KG1 (cell line): ENCODE measurements around the gene LSM2.
"Not testable (repeated sequence)": the region's sequence is repeated elsewhere in the genome, so short reads cannot be mapped to it uniquely, and the experiment has no call there.

Experiments used
- DNase-seq: peaks from one replicate; lab custom pipeline; 2025; lab: John Stamatoyannopoulos, UW

The LSM2 gene

DNA sequence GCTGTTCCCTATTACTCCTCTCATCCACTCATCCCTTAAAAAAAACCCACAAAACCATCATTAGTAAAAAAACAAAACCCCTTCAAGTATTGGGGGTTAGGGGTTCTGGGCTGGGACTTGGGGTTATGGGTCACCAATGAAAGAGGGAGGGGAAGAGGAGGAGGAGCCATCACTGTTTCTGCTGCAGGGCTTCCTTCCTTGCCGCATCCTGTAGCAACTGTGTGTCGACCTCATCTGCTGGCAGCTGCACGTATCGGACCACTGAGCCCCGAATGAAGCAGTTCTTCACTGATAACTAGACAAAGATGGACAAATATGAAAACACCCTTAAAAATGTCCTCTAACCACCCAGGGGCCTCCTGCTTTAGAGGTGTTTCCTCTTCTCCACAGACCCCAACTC lies 9.2 kb downstream of the LSM2 start:
- no peak for DNase-seq

DNA sequence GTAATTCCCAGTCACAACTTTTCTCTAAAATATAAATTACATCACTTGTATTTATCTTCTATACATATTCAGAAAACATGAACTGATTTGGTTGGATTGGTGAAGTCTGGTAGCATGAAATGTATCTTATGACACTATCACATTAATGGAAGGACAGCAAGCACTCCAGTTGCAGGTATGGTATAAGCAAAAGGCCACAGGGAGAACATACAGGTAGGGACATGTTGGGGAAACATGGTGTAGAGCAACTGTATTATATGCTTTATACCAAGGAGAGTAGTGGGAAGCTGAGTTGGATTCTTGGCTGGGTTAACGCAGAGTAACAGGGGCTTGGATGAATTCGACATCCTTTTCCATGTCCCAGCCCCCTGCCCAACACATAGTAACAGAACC lies 9.8 kb downstream of the LSM2 start:
- no peak for DNase-seq

DNA sequence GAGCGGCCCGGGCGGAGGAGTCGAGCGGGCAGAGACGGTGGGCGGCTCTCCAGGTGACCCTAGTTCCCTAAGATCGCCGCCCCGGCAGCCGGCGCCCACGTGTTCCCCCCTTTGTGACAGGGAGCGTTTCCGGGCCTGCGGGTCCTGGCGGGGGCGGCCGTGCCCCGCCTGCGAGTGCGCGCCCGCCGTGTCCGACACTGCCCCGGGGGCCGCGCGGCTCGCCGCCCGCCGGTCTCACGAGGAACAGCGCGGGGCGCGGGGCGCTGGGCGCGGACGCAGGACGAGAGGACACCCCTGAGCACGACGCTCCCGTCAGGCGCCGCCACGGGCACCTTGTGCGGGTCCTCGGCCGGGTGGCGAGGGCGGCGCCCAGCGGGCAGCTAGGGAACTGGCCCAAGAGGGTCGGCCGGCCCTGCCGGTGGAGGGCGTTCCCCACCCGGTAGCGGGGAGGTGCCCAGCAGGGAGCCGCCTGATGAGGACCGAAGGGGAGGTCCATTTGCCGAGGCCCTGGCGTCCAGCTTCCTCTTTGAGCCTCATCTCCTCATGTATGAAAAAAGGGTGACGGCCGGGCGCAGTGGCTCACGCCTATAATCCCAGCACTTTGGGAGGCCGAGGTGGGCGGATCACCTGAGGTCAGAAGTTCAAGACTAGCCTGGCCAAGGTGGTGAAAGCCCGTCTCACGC lies 11.0 kb downstream of the LSM2 start, which contains the start of gene VARS1:
Gene VARS1 (minus strand): TSS at position 137 of the 683 bp plus-strand sequence. CDS start 535 bp downstream, outside the sequence.
- peak; percentile 58 for DNase-seq

DNA sequence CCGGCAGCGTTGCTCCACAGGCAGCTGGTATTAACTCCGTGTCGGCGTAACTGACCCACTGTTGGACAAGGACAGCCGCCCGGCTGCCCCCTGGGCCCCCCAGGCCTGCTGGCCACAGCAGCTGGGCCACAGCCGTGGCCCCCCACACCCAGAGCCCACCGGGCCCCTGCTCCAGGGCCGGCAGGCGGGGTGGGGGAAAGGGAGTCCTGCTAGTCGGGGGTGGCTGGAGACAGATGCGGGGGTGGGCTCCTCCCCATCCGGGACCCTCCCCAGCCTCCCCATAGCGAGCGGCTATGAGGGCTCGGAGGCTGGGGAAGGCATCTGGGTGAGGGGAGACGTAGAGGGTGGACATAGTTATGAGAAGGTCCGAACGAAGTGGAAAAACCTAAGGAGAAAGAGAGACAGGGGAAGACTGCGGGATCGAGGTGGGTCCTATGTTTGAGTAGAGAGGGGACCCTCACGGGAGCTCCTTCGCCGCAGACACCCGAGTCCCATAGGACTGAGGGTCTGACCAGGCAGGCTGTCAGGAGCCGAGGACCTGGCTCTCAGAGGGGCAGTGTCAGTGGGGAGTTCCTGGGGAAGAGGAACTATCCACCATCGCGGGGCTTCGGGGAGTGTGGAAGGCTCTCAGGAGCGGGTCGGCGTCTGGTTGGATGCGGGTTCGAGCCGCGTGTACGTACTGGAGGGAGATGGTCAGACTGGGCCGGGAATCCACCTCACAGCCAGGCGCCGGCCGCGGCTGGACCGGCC lies 11.7 kb downstream of the LSM2 start:
- no peak for DNase-seq

DNA sequence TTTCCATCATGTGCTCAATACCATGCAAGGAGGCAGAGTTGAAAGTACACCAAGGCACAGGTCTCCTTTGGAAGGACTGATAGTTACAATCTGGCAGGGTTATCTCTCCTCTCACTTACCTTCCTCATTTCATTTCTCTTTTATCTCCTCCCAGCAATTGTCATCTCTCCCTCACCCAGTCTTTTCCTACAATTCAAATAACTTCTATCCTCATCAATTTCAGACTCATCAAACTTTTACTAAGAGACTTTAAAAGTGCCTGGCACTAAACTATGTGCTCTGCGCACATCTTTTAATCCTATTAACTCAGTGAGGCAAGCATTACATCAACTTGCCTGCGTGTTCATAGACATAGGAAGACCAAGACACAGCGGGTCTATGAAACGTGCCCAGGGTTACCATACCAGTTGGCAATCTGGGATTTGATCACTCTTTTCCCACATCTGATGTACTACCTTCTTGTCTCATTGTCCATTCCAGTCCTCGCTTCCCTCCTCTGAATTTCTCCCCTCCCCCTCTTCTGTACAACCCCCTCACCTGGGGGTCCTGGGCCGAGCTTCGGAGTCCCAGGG lies 12.4 kb downstream of the LSM2 start:
- DNase-seq: no peak

DNA sequence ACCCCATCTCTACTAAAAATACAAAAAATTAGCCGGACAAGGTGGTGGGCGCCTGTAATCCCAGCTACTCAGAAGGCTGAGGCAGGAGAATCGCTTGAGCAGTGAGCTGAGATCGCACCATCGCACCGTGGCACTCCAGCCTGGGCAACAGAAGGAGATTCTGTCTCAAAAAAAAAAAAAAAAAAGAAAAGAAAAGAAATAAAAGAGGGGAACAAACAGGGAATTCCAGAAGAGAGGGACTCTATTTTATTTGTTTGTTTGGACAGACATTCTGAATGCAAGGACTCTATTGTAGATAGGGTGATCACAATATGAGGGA lies 12.9 kb downstream of the LSM2 start:
- DNase-seq: not testable (repeated sequence)

DNA sequence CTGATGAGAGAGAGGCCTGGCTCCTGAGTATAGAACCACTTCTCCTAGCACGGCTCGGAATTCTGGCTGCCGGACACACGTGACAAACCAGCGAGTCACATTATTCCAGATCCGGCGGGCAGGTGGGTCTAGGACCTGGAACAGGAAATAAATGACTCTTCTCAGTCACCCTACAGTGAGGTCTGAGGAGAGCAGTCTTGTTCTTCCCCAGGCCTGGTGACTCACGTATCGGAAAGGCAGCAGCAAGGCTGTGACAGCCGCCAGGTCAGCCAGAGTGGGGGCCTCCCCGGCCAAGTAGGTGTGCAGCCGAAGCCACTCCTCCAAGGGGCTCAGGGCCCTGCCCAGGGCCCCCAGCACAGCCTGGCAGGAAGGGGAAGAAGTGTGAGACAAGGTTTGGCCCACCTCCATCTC lies 14.0 kb downstream of the LSM2 start:
- no peak for DNase-seq

DNA sequence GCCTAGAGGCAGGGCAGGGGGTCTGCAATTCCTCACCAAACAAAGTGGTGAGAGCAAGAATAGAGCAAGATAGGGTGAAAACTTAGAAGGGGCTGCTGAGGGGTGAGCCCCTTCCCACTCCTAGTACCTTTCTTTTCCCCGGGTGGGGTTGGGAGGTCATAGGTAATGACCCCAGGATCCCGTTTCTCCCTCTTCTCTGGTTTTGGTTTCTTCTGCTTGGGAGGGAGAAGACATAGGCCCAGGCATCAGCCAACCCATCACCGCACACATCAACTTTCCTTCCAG lies 14.7 kb downstream of the LSM2 start:
- no peak for DNase-seq

DNA sequence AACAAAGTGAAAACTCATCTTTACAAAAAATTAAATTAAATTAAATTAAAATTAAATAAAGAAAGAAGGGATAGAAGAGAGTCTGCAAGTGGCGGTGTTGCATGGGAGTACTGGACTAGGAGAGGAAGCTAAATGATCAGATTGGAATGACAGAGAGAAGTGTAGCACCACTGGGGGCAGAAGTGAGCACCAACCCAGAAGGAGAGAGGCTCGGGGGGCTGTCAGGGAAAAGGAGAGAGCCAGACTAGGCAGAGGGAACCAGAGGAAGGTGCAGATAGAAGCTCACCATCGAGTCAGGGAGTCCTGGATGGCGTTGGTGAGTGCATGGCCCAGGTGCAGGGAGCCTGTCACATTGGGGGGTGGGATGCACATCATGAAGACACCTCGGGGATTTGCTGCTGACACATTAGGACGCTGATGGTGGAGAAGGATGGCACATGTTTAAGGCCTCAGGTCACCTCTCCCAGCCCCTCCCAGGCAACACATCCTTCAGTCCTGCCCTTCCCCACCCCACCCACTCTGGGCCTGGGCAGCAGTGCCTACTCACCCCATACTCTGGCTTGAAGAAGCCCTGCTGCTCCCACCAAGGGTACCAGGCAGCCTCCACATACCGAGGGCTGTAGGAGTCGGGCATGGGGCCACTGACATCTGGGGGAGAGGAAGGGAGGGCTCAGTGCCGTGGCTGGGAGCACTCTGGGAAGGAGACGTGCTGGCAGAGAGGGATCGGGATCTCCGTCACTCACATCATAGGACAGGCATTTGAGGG lies 15.3 kb downstream of the LSM2 start:
- no peak for DNase-seq

DNA sequence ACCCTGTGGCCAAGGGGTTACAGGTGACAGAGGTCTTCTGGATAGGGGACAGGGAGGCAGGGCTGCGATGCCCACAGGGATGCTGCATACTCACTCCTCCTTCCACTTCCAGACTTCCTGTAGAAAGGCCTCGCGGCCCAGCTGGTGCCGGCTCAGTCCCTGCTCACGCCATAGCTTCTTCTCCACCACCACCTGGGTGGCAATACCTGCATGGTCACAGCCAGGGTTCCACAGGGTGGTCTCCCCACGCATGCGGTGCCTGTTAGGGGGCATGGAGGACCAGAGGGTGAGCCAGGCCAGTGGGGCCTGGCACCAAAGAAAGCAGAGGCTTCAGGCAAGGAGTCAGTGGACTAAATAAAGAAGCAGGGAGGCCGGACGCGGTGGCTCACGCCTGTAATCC lies 21.3 kb downstream of the LSM2 start:
- no peak for DNase-seq

DNA sequence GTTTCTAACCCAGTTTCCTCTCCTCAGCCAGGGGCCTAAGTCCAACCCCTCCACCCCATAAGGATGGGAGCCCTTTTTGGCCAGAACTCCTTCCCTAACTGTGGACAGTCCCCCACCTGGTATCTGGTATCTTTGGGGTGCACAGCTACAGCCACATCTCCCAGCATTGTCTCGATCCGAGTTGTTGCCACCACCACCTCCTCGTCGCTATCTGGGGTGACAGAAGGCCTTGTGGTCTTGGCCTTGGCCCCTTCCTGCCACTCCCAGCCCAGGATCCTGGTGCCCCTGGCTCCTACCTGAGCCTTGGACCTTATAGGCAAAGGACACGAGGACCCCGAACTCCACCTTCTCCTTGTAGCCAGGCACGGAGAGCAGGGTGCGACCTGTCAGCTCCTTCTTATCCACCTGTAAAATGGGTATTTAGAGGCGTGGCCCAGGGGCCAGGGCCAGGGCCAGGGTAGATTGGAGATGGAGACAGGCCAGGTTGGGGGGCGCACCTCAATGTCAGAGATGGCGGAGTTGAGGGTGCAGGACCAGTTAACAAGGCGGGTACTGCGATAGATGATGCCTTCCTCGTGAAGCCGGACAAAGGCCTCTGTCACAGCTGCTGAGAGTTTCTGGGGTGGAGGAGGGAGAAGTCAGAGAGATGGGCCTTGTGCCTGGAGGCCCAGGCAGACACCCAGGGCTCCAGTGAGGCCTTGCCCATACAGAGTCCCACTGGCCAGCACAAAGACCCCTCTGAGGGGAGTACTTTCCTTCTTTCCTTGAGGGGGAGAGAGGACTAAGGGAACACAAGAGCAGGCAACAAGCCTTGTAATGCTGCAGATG lies 22.5 kb downstream of the LSM2 start:
- DNase-seq: no peak

DNA sequence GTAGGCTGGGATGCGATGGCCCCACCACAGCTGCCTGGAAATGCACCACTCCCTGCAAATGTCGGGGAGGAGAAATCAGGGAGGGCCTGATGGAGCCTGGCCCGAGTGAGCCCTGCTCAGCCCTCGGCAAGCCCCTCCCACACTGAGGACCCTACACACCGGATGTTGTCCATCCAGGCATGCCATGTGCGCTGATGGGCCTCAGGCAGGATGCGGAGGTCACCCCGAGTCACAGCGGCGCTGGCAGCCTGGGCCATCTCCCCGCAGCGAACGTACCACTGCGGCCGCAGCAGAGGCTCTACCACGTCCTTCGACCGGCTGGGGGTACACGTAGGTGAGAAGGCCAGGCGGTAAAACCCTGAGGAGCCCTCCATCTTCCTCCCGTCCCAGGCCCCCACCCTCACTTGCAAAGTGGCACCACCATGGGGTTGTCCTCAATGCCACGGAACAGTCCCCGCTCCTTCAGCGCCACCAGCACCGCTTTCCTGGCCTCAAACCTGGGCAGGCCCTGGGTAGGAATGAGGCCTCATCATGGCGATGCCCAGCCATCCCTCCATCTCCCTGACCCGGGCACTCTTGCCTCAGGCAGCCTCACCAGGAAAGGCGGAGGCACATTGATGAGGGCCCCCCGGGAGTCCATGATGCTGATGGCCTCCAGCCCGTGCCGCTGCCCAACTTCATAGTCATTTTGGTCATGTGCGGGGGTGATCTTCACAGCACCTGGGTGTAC lies 24.5 kb downstream of the LSM2 start:
- no peak for DNase-seq

DNA sequence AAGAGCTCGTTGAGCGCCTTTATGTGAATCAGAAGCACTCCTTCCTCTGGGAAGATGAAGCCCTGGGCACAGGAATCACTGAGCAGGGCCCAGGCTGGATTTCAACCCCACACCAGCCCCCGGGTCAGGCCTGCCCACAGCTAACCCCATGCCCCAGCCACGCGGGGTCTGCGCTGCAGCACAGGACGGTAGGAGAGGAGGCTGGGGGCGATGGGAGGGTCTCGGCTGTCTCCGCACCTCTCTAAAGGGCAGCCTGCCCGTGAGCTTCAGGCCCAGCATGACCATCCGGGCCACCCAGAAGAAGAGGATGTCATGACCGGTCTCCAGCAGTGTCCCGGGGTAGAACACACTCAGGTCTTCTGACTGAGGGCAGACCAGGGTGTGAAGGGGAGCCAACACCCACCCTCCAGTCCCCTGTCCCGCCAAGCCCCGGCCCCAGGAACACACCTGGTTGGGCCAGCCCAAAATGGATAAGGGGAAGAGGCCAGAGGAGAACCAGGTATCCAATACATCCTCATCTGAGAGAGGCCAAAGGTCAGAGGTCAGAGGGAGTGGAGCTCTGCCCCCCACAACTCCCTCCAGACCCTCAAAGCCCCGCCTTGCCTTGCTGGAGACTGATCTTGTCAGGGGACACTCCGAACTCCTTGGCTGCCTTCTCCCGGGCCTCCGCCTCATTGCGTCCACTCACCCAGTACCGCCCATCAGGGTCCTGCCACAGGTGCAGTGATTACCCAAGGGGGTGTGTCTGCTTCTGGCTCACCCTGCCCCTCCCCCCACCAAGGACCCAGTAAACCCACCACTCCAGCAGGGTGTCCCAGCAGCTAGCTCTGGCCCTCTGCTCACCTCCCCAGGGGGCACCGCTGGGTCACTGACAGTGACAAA lies 25.3 kb downstream of the LSM2 start:
- no peak for DNase-seq

DNA sequence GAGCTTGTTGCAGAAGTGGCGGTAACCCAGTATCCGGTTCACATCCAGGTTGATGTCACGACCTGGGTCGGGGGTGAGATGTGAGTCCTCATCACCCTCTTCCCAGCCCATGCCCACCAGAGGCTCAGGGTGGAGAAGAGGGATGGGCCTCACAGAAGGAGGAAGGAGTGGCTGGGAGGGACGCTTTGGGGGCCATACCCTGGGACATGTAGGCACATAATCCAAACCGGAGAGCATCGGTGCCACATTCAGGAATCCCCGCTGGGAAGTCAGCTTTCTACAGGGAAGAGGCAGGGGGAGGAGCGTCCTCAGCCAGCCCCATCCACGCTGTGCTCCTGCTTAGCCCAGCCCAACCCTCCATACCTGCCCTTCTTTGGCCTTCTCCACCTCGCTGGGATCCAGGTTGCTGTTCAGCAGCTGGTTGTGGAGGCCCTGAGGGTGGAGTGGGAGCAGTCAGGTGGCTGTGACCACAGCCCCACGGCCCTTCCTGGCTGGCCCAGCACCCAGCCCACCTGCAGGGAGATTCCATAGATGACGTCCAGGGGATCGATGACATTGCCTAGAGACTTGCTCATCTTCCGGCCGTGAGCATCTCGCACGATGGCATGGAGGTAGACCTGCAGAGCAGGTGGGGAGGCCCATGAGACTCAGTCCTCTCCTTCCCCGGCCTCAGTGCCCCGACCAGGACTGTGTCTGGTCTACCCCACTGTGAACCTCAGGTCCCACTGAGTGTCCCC lies 26.1 kb downstream of the LSM2 start:
- no peak for DNase-seq

DNA sequence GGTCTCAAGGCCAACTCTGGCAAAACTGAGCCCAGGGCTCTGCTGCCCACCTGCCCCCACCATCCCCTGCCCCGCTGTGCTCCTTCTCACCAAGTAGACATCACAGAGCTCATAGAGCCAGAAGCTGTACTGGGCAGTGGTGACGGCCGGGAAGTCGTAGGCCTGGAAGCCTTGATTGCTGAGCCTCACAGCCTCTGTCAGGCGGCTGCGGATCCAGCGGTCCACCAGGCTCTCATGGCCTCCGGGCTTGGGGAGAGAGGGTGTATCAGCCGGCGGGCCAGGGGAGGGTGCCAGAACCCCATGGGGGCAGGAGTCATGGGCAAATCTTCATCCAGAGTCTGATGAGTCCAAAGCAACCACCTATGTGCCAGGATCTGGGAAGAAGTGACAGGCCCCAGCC lies 26.9 kb downstream of the LSM2 start:
- no peak for DNase-seq

DNA sequence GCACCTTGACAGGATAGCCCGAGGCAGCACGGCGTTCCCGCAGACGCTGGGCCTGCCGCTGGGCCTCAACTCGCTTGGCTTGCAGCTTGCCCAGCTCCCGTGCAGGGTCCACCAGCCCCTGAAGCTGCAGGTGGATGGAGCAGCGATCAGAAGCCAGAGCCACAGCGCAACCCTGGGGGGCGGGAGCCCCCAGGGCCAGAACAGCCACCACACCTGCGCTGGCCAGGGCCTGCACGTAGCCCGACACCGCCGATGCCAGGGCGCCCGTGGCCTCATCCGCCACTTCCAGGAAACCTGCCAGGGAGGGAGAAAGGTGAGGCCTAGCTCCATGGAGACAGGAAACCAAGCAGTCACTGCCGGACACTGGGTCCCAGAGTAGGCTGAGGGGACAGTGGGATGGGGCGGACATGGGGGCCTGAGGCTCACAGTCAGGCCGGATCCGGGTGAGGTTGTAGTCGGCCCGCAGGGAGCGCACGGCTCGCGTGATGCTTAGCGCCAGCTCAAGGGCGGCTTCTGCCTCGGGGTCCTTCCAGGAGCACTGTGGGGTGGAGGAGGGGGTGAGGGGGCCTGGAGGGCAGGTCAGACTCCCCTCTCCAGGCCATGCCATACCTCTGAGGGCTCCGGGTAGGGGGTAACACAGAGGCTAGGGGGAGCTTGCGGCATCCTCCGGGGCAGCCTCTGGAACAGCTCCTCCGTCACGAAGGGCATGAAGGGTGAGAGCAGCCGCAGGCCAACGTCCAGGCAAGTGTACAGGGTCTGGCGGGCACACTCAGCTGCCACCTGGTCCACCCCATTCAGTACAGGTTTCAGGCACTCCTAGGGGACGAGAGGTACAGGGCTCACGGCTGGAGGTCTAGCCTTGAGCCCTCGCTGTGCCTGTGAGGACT lies 27.5 kb downstream of the LSM2 start:
- no peak for DNase-seq

DNA sequence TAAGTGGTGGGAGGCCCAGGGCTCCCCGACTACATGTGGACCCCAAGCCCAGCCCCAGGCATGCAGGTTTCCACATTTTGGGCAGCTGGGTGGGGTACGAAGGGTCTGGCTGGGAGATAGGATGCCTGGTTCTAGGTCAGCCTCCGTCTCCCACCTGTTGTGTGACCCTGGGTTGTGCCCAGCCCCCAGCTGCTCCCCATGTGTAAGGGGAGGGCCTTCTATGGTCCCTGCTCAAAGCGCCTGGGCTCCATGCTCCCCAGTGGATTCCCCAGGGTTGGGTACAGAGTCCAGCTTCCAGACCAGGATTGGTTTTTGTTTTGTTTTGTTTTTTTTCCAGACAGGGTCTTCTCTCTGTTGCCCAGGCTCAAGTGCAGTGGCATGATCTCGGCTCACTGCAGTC lies 28.6 kb downstream of the LSM2 start:
- no peak for DNase-seq

DNA sequence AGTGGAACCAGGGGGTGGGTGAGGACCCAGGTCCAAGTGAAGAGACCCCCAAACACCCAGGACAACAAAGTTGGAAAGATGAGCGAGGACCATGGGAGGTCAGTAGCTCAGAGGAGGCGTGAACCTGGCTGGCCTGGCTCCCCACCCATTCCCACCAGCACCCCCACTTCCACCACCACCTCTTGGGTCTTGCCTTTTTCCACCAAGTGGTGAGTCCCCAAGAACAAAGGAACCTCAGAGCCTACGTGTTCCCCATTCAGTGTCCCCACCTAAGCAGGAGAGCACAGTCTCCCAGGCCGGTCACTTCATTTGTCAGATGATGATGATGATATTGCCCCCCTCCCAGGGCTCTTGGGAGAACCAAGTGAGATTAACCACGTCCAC lies 29.1 kb downstream of the LSM2 start:
- DNase-seq: no peak
